ENCODE measurements around the gene EGFL7.

Gene EGFL7

DNA sequence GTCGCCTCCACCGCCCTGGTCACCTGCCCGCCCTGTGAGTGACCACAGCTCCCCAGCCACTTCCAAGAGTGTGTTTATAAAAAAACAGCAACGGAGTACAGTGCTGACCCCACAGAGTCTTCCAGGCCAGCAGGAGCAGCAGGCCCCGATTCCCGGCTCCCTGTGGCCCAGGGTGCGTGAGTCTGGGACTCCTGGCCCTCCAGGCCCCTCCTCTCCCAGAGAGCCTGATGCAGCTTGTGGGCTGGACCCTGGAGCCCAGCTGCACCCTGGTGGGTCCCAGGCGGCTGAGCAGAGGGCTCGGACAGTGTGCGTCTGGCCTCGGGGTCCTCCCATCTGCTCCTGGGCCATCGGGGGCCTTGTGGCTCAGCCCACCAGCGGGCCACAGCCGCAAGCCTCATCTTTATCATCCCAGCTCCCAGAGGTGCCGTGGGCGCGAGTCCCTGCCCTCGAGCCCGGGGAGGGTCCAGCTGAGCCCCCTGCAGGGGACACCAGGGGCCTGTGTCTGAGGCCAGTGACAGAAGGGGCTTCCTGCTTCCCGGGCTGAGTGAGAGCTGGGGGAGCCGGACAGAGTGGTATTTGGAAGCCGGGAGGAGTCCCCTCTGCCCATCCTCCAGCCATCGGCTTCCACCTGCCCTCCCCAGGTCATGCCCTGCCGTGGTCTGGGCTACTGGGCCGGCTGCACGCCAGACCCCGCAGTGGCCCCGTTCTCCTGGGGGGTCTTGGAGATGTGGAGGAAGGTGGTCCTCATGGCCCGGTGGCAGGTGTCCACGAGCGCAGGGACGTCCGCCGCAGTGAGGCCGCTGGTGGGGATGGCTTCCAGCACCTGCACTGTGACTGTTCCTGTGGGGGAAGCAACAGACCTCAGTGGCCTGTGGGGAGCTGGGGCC is 10.6 kb downstream of the EGFL7 start:
- DNase-seq = no peak

GRCh38 chr9:136673975-136674785 is 11.5 kb downstream of the EGFL7 start:
- no peak for DNase-seq

GRCh38 chr9:136674786-136675349 is 12.2 kb downstream of the EGFL7 start:
- no peak for DNase-seq

GRCh38 chr9:136675477-136676296 is 13.0 kb downstream of the EGFL7 start:
- no peak for DNase-seq

DNA sequence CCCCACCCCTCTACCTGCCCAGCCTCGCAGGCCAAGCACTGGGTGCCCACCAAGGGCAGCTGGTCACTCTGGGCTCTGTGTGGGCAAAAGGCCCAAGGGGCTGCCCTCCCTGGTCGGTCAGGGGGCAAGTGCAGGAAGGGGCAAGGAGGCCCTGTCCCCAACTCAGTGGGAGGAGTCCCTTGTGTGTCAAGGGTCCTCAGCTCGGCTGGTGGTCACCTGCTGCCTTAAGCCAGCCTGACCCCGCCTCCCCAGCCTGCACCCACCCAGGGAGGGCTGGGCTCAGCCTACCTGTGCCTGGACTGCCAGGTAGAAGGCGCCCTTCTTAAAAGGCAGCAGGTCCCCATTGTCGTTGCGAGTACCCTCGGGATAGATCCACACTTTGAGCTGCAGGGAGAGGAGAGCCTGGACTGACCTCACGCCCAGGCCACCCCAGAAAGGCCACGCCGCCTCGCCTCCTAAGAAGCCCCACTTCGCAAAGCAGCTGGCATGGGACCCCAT is 13.6 kb downstream of the EGFL7 start:
- no peak for DNase-seq

GRCh38 chr9:136676920-136677686 is 14.4 kb downstream of the EGFL7 start:
- DNase-seq = no peak

GRCh38 chr9:136678034-136678433 is 15.3 kb downstream of the EGFL7 start:
- DNase-seq = no peak

- DNase-seq = no peak
These were observed 15.9 kb downstream of the EGFL7 start for GRCh38 chr9:136678624-136679023.

DNA sequence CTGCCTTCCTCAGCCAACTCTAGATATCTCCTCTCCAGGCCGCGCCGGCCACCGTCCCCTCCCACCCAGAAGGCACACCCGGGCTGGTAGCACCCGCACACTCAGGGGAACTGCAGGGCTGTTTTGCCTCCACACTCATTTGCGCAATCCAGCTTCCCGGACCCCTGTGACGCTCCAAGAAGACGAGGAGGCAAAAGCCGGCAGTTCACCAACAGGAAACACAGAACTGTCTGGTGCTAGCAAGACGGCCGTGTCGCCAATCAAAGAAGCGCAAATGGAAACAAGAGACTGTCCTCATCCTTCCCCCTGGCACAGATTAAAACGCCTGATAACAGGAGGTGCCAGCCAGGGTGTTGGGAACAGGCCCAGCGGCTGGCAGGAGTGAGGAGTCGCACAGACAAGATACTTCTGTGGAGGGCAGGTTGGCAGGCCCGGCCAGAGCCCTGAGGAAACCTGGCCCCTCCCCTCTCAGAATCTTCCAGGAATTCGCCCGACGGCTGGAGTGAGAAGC is 16.8 kb downstream of the EGFL7 start:
- DNase-seq = no peak

DNA sequence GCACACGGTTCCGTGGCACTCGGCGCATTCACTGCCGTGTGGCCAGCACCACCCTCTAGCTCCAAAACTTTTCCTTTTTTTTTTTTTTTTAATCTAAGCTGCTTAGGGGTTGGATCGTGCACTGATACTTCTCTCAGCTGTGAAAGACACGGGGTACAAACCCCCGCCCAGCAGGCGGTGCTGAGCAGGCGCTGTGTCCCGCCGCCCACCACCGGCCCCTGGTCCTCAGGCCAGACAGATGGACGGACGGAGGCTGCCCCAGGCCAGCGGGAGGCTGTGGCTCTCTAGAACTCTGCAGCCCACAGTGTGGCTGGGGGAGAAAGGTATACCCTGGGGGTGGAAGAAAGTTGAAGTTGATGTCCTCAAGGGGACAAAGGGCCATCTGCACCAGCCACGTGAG is 18.3 kb downstream of the EGFL7 start:
- no peak for DNase-seq

DNA sequence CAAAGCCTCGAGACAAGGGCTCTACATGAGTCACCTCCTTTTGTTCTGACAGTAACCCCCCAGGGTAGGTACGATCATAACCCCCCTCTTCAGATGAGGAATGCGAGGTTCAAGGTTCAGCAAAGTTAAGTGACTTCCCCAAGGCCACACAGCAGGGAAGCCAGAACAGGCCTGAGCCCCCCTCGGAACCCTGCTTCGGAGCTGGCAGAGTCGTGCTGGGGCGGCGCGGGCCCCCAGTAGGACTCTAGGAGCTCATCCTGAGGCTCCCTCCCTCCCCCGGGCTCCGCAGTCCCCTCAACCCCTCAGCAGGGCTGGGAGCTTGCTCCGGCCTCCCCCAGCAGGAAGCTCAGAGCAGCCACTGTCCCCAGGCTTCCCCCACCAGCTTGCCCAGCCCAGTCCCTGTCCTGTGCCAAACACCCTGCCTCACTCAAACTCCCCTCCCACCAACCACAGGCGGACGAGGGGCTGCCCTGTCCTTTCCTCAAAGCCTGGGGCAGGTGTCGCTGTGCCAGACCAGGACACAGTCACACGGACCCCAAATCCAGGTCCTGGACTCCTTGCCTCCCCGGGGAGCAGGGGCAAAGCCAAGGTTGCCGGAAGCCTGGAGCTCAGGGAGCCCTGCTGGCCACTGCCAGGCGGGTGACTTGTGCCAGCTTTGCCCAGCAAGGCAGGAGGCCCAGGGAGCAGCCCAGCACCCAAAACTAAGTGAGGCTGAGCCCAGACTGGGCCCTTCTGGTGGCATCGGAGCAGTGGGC is 19.4 kb downstream of the EGFL7 start:
- no peak for DNase-seq

DNA sequence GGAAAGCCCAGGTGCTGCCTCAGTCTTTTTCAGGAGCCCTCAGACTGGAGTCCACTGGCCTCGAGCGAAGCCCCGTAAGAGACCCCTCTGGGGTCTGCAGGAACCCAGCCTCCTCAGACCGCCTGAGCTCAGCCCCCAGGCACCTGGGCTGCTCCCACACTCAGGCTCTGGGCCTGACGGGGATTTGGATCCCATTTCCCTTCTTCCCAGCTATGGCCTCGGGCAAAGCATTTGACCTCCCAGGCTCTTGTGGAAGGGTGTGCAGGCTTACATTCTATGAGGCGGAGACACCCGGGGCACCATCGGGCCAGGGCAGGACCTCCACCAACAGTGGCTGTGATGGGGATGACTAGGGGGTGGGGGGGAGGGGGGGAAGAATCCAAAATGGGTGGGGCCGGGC is 20.0 kb downstream of the EGFL7 start:
- no peak for DNase-seq

GRCh38 chr9:136683173-136683745 is 20.5 kb downstream of the EGFL7 start:
- DNase-seq = no peak

DNA sequence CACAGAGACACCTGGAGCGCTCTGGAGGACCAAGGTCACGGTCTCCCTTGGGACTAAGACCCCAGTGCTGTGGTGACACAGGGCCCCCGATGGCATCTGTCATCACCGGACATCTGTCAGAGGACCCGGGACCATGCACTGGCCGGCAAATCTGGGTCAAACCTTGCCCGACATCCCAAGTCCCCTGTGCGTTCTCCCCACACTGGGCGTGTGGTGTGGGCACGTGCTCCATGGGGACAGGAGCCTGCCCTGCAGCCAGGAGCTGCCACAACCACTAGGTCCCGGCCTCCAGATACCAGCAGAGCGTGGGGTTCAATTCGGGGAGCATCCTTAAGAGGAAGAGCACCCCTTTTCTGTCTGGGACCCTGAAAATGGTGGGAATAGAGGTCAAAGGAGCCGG is 21.0 kb downstream of the EGFL7 start:
- no peak for DNase-seq

DNA sequence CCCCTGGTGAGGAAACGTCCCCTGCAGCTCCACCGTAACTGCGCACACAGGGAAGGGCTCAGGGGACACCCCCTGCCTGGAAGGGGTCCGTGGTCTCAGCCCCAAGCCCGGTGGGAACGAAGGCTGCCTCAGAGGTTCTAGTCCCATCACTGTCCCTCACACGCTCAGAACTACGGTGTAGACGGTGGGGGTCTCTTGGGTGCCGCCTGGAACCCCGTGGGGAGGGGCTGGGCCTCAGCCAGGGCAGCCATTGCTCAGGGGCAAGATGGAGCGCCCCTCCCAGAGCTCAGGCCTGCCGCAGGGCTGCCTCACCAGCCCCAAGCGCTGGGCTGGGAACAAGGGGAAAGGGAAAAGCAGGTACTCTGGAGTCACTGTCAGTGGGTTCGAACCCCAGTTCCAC is 21.6 kb downstream of the EGFL7 start:
- no peak for DNase-seq

- no peak for DNase-seq
These were observed 22.1 kb downstream of the EGFL7 start for GRCh38 chr9:136684799-136685198.

- DNase-seq = no peak
These were observed 22.5 kb downstream of the EGFL7 start for GRCh38 chr9:136685216-136685615.

GRCh38 chr9:136685790-136686533 is 23.2 kb downstream of the EGFL7 start:
- no peak for DNase-seq

GRCh38 chr9:136686534-136686793 is 23.7 kb downstream of the EGFL7 start:
- no peak for DNase-seq

All from fibroblast of skin of abdomen (primary cell).